Lung (tissue), 12 donors: Measurements from ENCODE around the gene TYRO3. TPM values are rescaled to one million over a fixed set of nuclear protein-coding genes. Genes with fewer than 3 reads are reported as not detected.

Experiments used
- ATAC-seq: fragments of 200-7000 bp; cut with Tn5 transposase; one replicate; pipeline ENCODE4 v1.9.1; 2020; ENCODE audit warnings: moderate number of reproducible peaks; ENCODE audit not compliant: insufficient read depth, low FRiP score
- DNase-seq, 3 donors: peaks; one replicate each; pipeline ENCODE4 v3.0.0-alpha.2; 2013 to 2017
- H3K27ac ChIP-seq, 2 donors: one replicate each; pipeline ENCODE4 v1.5.1; 2013; ENCODE audit warnings: mild to moderate bottlenecking in 2 of 2, moderate library complexity in 2 of 2, control low read depth in 1 of 2, inconsistent platforms in 1 of 2, low read depth in 1 of 2, low read length in 1 of 2
- H3K27me3 ChIP-seq, 3 donors: one replicate each; pipeline ENCODE4 v1.5.1; 2013; ENCODE audit warnings: low read length in 2 of 3; ENCODE audit not compliant: control insufficient read depth in 3 of 3, insufficient read depth in 3 of 3
- H3K36me3 ChIP-seq, 4 donors: one replicate each; pipeline ENCODE4 v1.5.1; 2013; ENCODE audit warnings: low read length in 4 of 4, mild to moderate bottlenecking in 1 of 4, moderate library complexity in 1 of 4; ENCODE audit not compliant: control insufficient read depth in 4 of 4, insufficient read depth in 4 of 4
- H3K4me1 ChIP-seq, 5 donors: one replicate each; pipeline ENCODE4 v1.5.1; 2013; ENCODE audit warnings: low read length in 5 of 5, mild to moderate bottlenecking in 2 of 5, moderate library complexity in 1 of 5; ENCODE audit not compliant: control insufficient read depth in 5 of 5, insufficient read depth in 5 of 5
- H3K4me3 ChIP-seq: one replicate; pipeline ENCODE4 v1.5.1; 2013; ENCODE audit warnings: mild to moderate bottlenecking, control low read depth, moderate library complexity
- H3K9ac ChIP-seq, 2 donors: one replicate each; pipeline ENCODE4 v1.5.1; 2013; ENCODE audit warnings: low read length in 2 of 2, control low read depth in 1 of 2; ENCODE audit not compliant: insufficient read depth in 1 of 2
- H3K9me3 ChIP-seq, 4 donors: one replicate each; pipeline ENCODE4 v1.5.1; 2013; ENCODE audit warnings: low read length in 3 of 4, mild to moderate bottlenecking in 1 of 4, moderate library complexity in 1 of 4; ENCODE audit not compliant: control insufficient read depth in 4 of 4, insufficient read depth in 3 of 4
- WGBS, 2 donors: extraction: QIAGEN DNeasy Blood & Tissue Kit; methylation state at CpG; one replicate each; pipeline ENCODE4 v1.1.7; 2013; 5-methylcytosine and 5-hydroxymethylcytosine counted together
- polyA plus RNA-seq, 2 donors: library from polyadenylated mRNA; stranded (reverse); fragments of 200-250 nt; gene quantifications; one replicate each; pipeline ENCODE4 v1.2.1, GENCODE V29; 2013
- total RNA-seq, 2 donors: library from RNA; depleted of rRNA in 1 of 2; stranded (reverse); fragments of >200 nt in 1 of 2; gene quantifications; one replicate each; pipeline ENCODE4 v1.2.1, GENCODE V29; 2014 to 2021
- TF ChIP-seq, protein P1 (sequence below): IDR thresholded peaks from 2 replicates; pipeline ENCODE4 v1.5.1; 2012; ENCODE audit warnings: mild to moderate bottlenecking; ENCODE audit errors: control extremely low read depth, extremely low read depth
- donor health status: control.
- donor health status: control.
- donor health status: Bipolar disorder and iron deficiency.
- donor health status: healthy.
- donor health status: DM: yes; HTN: yes; CAD: no.

TYRO3 gene
- total and polyA plus RNA-seq, 4 donors: 4.2 to 17.9 (median 12.6) TPM

- Histone ChIP-seq H3K36me3 (no peaks in the 10 kb centered on the region), H3K9me3 (no peaks in the 10 kb centered on the region), H3K4me1 (peaks cover 0 to 22% (median 0%) of the 10 kb centered on the region in 5 donors), H3K9ac (no peak overlapping the region), H3K27ac (no peak overlapping the region), H3K4me3 (no peak overlapping the region), H3K27me3 (no peaks in the 10 kb centered on the region)
- no peak for ATAC-seq
- WGBS, 2 donors: 95 to 97% methylated on average over 4 of the region's 4 CpGs
- TF ChIP-seq, protein P1, sequence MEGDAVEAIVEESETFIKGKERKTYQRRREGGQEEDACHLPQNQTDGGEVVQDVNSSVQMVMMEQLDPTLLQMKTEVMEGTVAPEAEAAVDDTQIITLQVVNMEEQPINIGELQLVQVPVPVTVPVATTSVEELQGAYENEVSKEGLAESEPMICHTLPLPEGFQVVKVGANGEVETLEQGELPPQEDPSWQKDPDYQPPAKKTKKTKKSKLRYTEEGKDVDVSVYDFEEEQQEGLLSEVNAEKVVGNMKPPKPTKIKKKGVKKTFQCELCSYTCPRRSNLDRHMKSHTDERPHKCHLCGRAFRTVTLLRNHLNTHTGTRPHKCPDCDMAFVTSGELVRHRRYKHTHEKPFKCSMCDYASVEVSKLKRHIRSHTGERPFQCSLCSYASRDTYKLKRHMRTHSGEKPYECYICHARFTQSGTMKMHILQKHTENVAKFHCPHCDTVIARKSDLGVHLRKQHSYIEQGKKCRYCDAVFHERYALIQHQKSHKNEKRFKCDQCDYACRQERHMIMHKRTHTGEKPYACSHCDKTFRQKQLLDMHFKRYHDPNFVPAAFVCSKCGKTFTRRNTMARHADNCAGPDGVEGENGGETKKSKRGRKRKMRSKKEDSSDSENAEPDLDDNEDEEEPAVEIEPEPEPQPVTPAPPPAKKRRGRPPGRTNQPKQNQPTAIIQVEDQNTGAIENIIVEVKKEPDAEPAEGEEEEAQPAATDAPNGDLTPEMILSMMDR: no peak
- no peak for DNase-seq
Observed at GRCh38 chr15:41629463-41629862, 70.5 kb downstream of the TYRO3 start.

- 91 to 92% methylated on average over 5 of the region's 5 CpGs for WGBS, 2 donors
- Histone ChIP-seq H3K27ac (no peak overlapping the region), H3K9me3 (no peaks in the 10 kb centered on the region), H3K9ac (no peak overlapping the region), H3K4me1 (peaks cover 0 to 24% (median 0%) of the 10 kb centered on the region in 5 donors), H3K4me3 (no peak overlapping the region), H3K27me3 (no peaks in the 10 kb centered on the region), H3K36me3 (no peaks in the 10 kb centered on the region)
- ATAC-seq: no peak
- TF ChIP-seq, protein P1: no peak
- no peak for DNase-seq
Observed at GRCh38 chr15:41629883-41630282, 70.9 kb downstream of the TYRO3 start.

GRCh38 chr15:41630616-41631217 is 71.7 kb downstream of the TYRO3 start:
- no peaks in the 10 kb centered on the region for H3K36me3 ChIP-seq
- no peak for ATAC-seq
- 73 to 82% methylated on average over 3 of the region's 3 CpGs for WGBS, 2 donors
- H3K4me1 ChIP-seq: peaks cover 0 to 24% (median 0%) of the 10 kb centered on the region in 5 donors
- H3K27me3 ChIP-seq: no peaks in the 10 kb centered on the region
- H3K4me3 ChIP-seq: no peak overlapping the region
- H3K9me3 ChIP-seq: no peaks in the 10 kb centered on the region
- no peak overlapping the region for H3K27ac ChIP-seq
- TF ChIP-seq, protein P1: no peak
- no peak overlapping the region for H3K9ac ChIP-seq
- no peak for DNase-seq
